HepG2 (cell line): ENCODE results near the gene SNX7. TPM values are rescaled to one million over a fixed set of nuclear protein-coding genes. Genes with fewer than 3 reads are reported as not detected.

Source experiments
- ATAC-seq: fragments of 200-7000 bp; cut with Tn5 transposase; 3 replicates; pipeline ENCODE4 v1.9.1; 2020; ENCODE audit warnings: mild to moderate bottlenecking, moderate library complexity
- BruUV-seq: library from RNA; stranded (reverse); fragments of 400-500 nt; replicated peaks from 2 replicates; lab custom pipeline; 2021; lab: Mats Ljungman, UMichigan
- CTCF ChIA-PET: fragments of 300-600 bp; formaldehyde crosslinking; extraction: SDS; loops from one replicate; lab custom pipeline; 2021; ENCODE audit warnings: low total read pairs, inconsistent platforms, low intra/inter-chr PET ratio; lab: Yijun Ruan, JAX
- POLR2A ChIA-PET: fragments of 350-600 bp; sonication (Branson Sonifier 250); formaldehyde crosslinking; loops from one replicate; lab custom pipeline; 2020; ENCODE audit warnings: antibody characterized with exemption, inconsistent platforms; lab: Yijun Ruan, JAX
- DNase-seq: peaks from one replicate; pipeline ENCODE4 v3.0.0-alpha.2; 2015; ENCODE audit warnings: low spot score
- FAIRE-seq: peaks from 3 replicates; lab custom pipeline; 2011; peaks lifted over from hg19 to GRCh38; lab: Jason Lieb, UNC
- H2AFZ ChIP-seq: one replicate; pipeline ENCODE4 v1.6.1; 2011; ENCODE audit warnings: low read length, inconsistent platforms
- H3K27ac ChIP-seq: fragments of 300-600 bp; 3 replicates; pipeline ENCODE4 v1.8.0; 2011; ENCODE audit warnings: mixed run types, mild to moderate bottlenecking, mixed read lengths, low read length, inconsistent platforms; ENCODE audit not compliant: insufficient read depth; ENCODE audit errors: extremely low read length
- H3K27me3 ChIP-seq, 2 experiments: fragments of 200-600 bp in 1 of 2; 2 replicates in 1 of 2; 3 replicates in 1 of 2; pipeline versions ENCODE4 v1.6.0 to v1.8.0; 2011; ENCODE audit warnings: low read length in 2 of 2, mild to moderate bottlenecking in 2 of 2, moderate library complexity in 2 of 2, inconsistent platforms in 1 of 2; ENCODE audit not compliant: insufficient read depth in 2 of 2, control insufficient read depth in 1 of 2
- H3K36me3 ChIP-seq, 2 experiments: fragments of 200-600 bp in 1 of 2; replicated peaks in 1 of 2; 2 replicates in 1 of 2; 3 replicates in 1 of 2; pipeline versions ENCODE4 v1.5.1 to v1.8.0; 2011; ENCODE audit warnings: low read length in 2 of 2, inconsistent platforms in 1 of 2; ENCODE audit not compliant: insufficient read depth in 2 of 2, control insufficient read depth in 1 of 2
- H3K4me1 ChIP-seq: 2 replicates; pipeline ENCODE4 v1.5.1; 2012; ENCODE audit warnings: low read length, inconsistent platforms; ENCODE audit not compliant: insufficient read depth
- H3K4me2 ChIP-seq: 2 replicates; pipeline ENCODE4 v1.6.0; 2011; ENCODE audit warnings: low read depth, low read length, inconsistent platforms
- H3K4me3 ChIP-seq, 3 experiments: fragments of 200-600 bp in 1 of 3; sonication (generic), shearing (Covaris generic) in 1 of 3; replicated peaks in 1 of 3; 2 replicates each; pipeline ENCODE4 v1.5.1; 2011 to 2016; ENCODE audit warnings: low read length in 3 of 3, inconsistent platforms in 2 of 3, low read depth in 2 of 3, mild to moderate bottlenecking in 2 of 3, control low read depth in 1 of 3, mixed read lengths in 1 of 3; ENCODE audit not compliant: insufficient read depth in 1 of 3
- H3K79me2 ChIP-seq: one replicate; pipeline ENCODE4 v1.6.1; 2011; ENCODE audit warnings: low read length, inconsistent platforms; ENCODE audit not compliant: insufficient read depth
- H3K9ac ChIP-seq: 2 replicates; pipeline ENCODE4 v1.6.0; 2011; ENCODE audit warnings: mild to moderate bottlenecking, low read depth, low read length, inconsistent platforms; ENCODE audit not compliant: insufficient read depth
- H3K9me3 ChIP-seq: 2 replicates; pipeline ENCODE4 v1.5.1; 2012; ENCODE audit warnings: mild to moderate bottlenecking, low read length
- H4K20me1 ChIP-seq: 2 replicates; pipeline ENCODE4 v1.6.0; 2011; ENCODE audit warnings: inconsistent platforms, mild to moderate bottlenecking, low read length, moderate library complexity; ENCODE audit not compliant: insufficient read depth
- CEBPB ChIP-seq: IDR thresholded peaks from 2 replicates; pipeline ENCODE4 v1.6.1; 2011; ENCODE audit warnings: low read depth, low read length, improper control_type of control experiment, borderline replicate concordance
- EZH2 ChIP-seq: conservative IDR thresholded peaks from 2 replicates; pipeline ENCODE4 v1.6.1; 2012; ENCODE audit warnings: mild to moderate bottlenecking, low read depth, low read length, moderate library complexity
- GABPA ChIP-seq, 2 experiments: IDR thresholded peaks; 2 replicates each; pipeline ENCODE4 v1.6.1; 2011 to 2016; ENCODE audit warnings: low read depth in 2 of 2, low read length in 1 of 2, missing biosample characterization in 1 of 2, missing genetic modification characterization in 1 of 2
- HIVEP1 ChIP-seq: sonication (generic); formaldehyde crosslinking; IDR thresholded peaks from 2 replicates; pipeline ENCODE4 v1.4.0; 2020; ENCODE audit warnings: mild to moderate bottlenecking, missing genetic modification reagents
- HNF4A ChIP-seq: sonication (generic); formaldehyde crosslinking; IDR thresholded peaks from 2 replicates; pipeline ENCODE4 v1.4.0; 2020; ENCODE audit warnings: missing genetic modification reagents
- JDP2 ChIP-seq: sonication (generic); formaldehyde crosslinking; IDR thresholded peaks from 2 replicates; pipeline ENCODE4 v1.8.1; 2022; ENCODE audit warnings: missing genetic modification reagents, borderline replicate concordance
- KDM2A ChIP-seq: sonication (generic); formaldehyde crosslinking; IDR thresholded peaks from 2 replicates; pipeline ENCODE4 v1.4.0; 2020; ENCODE audit warnings: low read depth, missing genetic modification reagents, borderline replicate concordance
- PHF20 ChIP-seq: sonication (generic); formaldehyde crosslinking; IDR thresholded peaks from 2 replicates; pipeline ENCODE4 v1.5.0; 2020; ENCODE audit warnings: mild to moderate bottlenecking, missing genetic modification reagents
- POLR2G ChIP-seq: fragments of 200-400 bp; formaldehyde crosslinking; IDR thresholded peaks from 2 replicates; pipeline ENCODE4 v1.6.1; 2018; ENCODE audit warnings: mild to moderate bottlenecking, low read depth, low read length, moderate library complexity
- XBP1 ChIP-seq: sonication (generic); formaldehyde crosslinking; IDR thresholded peaks from 2 replicates; pipeline ENCODE4 v1.5.0; 2020; ENCODE audit warnings: missing genetic modification reagents
- ZIK1 ChIP-seq: sonication (generic); formaldehyde crosslinking; IDR thresholded peaks from 2 replicates; pipeline ENCODE4 v1.5.0; 2020; ENCODE audit warnings: mild to moderate bottlenecking, low read depth, missing genetic modification reagents, borderline replicate concordance
- ZNF101 ChIP-seq: sonication (generic); formaldehyde crosslinking; IDR thresholded peaks from 2 replicates; pipeline ENCODE4 v1.4.0; 2020; ENCODE audit warnings: mild to moderate bottlenecking, low read depth, missing genetic modification reagents, borderline replicate concordance
- ZNF143 ChIP-seq: sonication (generic); formaldehyde crosslinking; IDR thresholded peaks from 2 replicates; pipeline ENCODE4 v1.4.0; 2020; ENCODE audit warnings: missing genetic modification reagents
- ZNF282 ChIP-seq: fragments of 450-650 bp; IDR thresholded peaks from 2 replicates; pipeline ENCODE4 v1.6.1; 2018; ENCODE audit not compliant: partially characterized antibody
- ZNF335 ChIP-seq: sonication (generic); formaldehyde crosslinking; IDR thresholded peaks from 2 replicates; pipeline ENCODE4 v1.4.0; 2020; ENCODE audit warnings: missing genetic modification reagents
- ZNF441 ChIP-seq: sonication (generic); formaldehyde crosslinking; IDR thresholded peaks from 2 replicates; pipeline ENCODE4 v1.7.0; 2021; ENCODE audit warnings: missing genetic modification reagents, borderline replicate concordance
- ZNF567 ChIP-seq: sonication (generic); formaldehyde crosslinking; IDR thresholded peaks from 2 replicates; pipeline ENCODE4 v1.8.1; 2023; ENCODE audit warnings: mild to moderate bottlenecking, missing genetic modification reagents, borderline replicate concordance
- WGBS: methylation state at CpG from one replicate; pipeline ENCODE4 v1.1.6; 2017; ENCODE audit warnings: low lambda C conversion rate; 5-methylcytosine and 5-hydroxymethylcytosine counted together
- in situ Hi-C: cut with HindIII; loops from 2 replicates; pipeline ENCODE4 v1.10.0; 2017; ENCODE audit warnings: low pct_unique_long_range_greater_than_20kb; ENCODE audit not compliant: extremely low pct_ligation_motif_present
- intact Hi-C: fragments of 100-400 bp; cut with micrococcal nuclease; formaldehyde crosslinking; loops from one replicate; pipeline ENCODE4 v1.10.0; 2022; ENCODE audit not compliant: unreplicated experiment
- polyA plus RNA-seq, 8 experiments: library from polyadenylated mRNA; depleted of rRNA in 3 of 8; stranded (reverse) in 7 of 8; unstranded in 1 of 8; fragments of >200 nt; fragmentation: Illumina TruSeq in 4 of 8; extraction: Trizol in 4 of 8; gene quantifications; 2 replicates each; pipeline versions ENCODE4 v1.2.1 to v1.2.3, GENCODE V29; 2011 to 2016; ENCODE audit warnings: low read depth in 4 of 8, missing spikeins in 1 of 8, mixed read lengths in 1 of 8; ENCODE audit not compliant: insufficient read depth in 1 of 8
- total RNA-seq, 5 experiments: library from RNA; depleted of rRNA; stranded (reverse); fragments of >200 nt; fragmentation: Illumina TruSeq; extraction: Trizol; gene quantifications; 2 replicates each; pipeline ENCODE4 v1.2.3, GENCODE V29; 2016; ENCODE audit warnings: low read depth in 1 of 5
- TF ChIP-seq, protein P1 (sequence below), 2 experiments: sonication (generic) in 1 of 2; formaldehyde crosslinking in 1 of 2; IDR thresholded peaks; 2 replicates each; pipeline versions ENCODE4 v1.6.1 to v1.9.0; 2014 to 2022; ENCODE audit warnings: antibody characterized with exemption in 1 of 2, borderline replicate concordance in 1 of 2, inconsistent platforms in 1 of 2, low read depth in 1 of 2, missing genetic modification reagents in 1 of 2

SNX7 gene
- total and polyA plus RNA-seq, 2 of the 13 experiments (the other 11 are each of a cell fraction or from before 2014, with no cell fraction given): 14.3 to 33.5 TPM

GRCh38 chr1:98692482-98692881, 31.0 kb downstream of the SNX7 start:
- ATAC-seq: no peak
- Histone ChIP-seq H3K27ac (no peak overlapping the region), H2AFZ (no peak overlapping the region), H3K4me3 (no peak overlapping the region), H4K20me1 (no peaks in the 10 kb centered on the region), H3K36me3 (no peaks in the 10 kb centered on the region; a peak in 2 of 5 replicates), H3K4me1 (no peaks in the 10 kb centered on the region), H3K9ac (no peak overlapping the region), H3K4me2 (no peak overlapping the region), H3K27me3 (no peaks in the 10 kb centered on the region; a peak in 1 of 5 replicates), H3K79me2 (no peaks in the 10 kb centered on the region), H3K9me3 (no peaks in the 10 kb centered on the region)
- FAIRE-seq: no peak
- CTCF ChIA-PET: no interaction called here
- 93% methylated on average over 2 of the region's 2 CpGs for WGBS
- POLR2A ChIA-PET: no interaction called here
- no peak for DNase-seq
- TF ChIP-seq ZNF335 (CRISPR knock-in tag) (no peak), ZNF441 (CRISPR knock-in tag) (no peak), ZNF143 (no peak), KDM2A (CRISPR knock-in tag) (no peak), EZH2 (no peak), ZNF567 (CRISPR knock-in tag) (no peak), JDP2 (CRISPR knock-in tag) (no peak), GABPA (IDR thresholded peaks at IDR 0.05; ENCODE audit: low read depth, low read length) (no peak), GABPA (CRISPR knock-in tag; IDR thresholded peaks at IDR 0.05; ENCODE audit: low read depth) (no peak), HIVEP1 (CRISPR knock-in tag) (no peak), HNF4A (CRISPR knock-in tag) (no peak), ZIK1 (CRISPR knock-in tag) (no peak), PHF20 (no peak), ZNF101 (no peak), ZNF282 (no peak), CEBPB (no peak), XBP1 (no peak), POLR2G (no peak)
- TF ChIP-seq, protein P1, sequence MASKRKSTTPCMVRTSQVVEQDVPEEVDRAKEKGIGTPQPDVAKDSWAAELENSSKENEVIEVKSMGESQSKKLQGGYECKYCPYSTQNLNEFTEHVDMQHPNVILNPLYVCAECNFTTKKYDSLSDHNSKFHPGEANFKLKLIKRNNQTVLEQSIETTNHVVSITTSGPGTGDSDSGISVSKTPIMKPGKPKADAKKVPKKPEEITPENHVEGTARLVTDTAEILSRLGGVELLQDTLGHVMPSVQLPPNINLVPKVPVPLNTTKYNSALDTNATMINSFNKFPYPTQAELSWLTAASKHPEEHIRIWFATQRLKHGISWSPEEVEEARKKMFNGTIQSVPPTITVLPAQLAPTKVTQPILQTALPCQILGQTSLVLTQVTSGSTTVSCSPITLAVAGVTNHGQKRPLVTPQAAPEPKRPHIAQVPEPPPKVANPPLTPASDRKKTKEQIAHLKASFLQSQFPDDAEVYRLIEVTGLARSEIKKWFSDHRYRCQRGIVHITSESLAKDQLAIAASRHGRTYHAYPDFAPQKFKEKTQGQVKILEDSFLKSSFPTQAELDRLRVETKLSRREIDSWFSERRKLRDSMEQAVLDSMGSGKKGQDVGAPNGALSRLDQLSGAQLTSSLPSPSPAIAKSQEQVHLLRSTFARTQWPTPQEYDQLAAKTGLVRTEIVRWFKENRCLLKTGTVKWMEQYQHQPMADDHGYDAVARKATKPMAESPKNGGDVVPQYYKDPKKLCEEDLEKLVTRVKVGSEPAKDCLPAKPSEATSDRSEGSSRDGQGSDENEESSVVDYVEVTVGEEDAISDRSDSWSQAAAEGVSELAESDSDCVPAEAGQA (IDR thresholded peaks at IDR 0.05; ENCODE audit: low read depth): no peak
- TF ChIP-seq, protein P1 (CRISPR knock-in tag; IDR thresholded peaks at IDR 0.05; ENCODE audit: borderline replicate concordance): no peak
- in situ Hi-C loops: no loop called here
- BruUV-seq: no TSS peak
- intact Hi-C loops: no loop called here
